PFSK-1 (cell line): ENCODE data around the gene CUX1.

Experiments
- POLR2AphosphoS5 ChIP-seq: IDR thresholded peaks from 2 replicates; pipeline ENCODE4 v1.6.1; 2012; ENCODE audit warnings: low read depth, mild to moderate bottlenecking, control low read depth, low read length, moderate library complexity
- TAF1 ChIP-seq: IDR thresholded peaks from 2 replicates; pipeline ENCODE4 v1.6.1; 2012; ENCODE audit warnings: low read length, control low read depth, borderline replicate concordance; ENCODE audit not compliant: insufficient read depth
- TF ChIP-seq, protein P1 (sequence below), 2 experiments: IDR thresholded peaks; 2 replicates each; pipeline versions ENCODE4 v1.6.1 to v1.8.0; 2011 to 2012; ENCODE audit warnings: low read depth in 2 of 2, low read length in 2 of 2, control low read depth in 1 of 2, inconsistent platforms in 1 of 2, mild to moderate bottlenecking in 1 of 2, moderate library complexity in 1 of 2; ENCODE audit not compliant: insufficient read depth in 1 of 2

DNA sequence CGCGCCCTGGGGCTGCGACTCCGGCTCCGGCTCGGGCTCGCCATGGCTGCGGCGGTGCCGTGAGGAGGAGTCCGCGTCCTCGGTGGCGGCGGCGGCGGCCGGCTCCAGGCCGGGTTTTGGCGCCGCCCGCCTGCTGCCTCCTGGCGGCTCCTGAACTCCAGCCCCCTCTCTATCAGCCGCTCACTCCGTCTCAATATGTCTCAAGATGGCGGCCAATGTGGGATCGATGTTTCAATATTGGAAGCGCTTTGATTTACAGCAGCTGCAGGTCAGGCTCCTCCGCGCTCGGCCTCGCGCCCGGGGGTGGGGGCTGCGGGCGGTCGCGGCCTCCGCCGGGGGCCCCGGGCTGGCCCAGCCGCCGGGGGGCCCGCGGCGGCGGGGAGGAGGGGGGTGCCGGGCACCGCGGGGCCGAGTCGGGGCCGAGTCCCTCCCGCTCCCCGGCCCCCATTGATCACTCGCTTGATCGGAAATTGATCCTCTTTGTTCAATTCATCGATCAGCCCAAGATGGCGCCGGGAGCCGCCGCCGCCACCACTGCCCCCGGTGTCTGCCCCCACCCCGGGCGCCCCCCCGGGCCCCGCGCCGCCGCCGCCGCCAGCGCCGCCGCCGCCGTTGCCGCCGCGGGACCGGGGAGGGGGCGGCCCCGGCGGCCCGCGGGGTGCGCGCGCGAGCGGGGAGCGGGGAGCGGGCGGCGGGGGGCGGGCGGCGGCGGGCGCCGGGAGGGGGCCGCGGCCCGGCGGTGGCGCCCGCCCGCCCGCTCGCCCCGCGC, 1.4 kb upstream of the CUX1 start:
- TF ChIP-seq POLR2AphosphoS5 (peak; percentile 67; the same call in 1 of the 2 replicates), TAF1 (0 out of 2 replicates have a peak, but pooled peaks have one; percentile 47)
- TF ChIP-seq, protein P1, sequence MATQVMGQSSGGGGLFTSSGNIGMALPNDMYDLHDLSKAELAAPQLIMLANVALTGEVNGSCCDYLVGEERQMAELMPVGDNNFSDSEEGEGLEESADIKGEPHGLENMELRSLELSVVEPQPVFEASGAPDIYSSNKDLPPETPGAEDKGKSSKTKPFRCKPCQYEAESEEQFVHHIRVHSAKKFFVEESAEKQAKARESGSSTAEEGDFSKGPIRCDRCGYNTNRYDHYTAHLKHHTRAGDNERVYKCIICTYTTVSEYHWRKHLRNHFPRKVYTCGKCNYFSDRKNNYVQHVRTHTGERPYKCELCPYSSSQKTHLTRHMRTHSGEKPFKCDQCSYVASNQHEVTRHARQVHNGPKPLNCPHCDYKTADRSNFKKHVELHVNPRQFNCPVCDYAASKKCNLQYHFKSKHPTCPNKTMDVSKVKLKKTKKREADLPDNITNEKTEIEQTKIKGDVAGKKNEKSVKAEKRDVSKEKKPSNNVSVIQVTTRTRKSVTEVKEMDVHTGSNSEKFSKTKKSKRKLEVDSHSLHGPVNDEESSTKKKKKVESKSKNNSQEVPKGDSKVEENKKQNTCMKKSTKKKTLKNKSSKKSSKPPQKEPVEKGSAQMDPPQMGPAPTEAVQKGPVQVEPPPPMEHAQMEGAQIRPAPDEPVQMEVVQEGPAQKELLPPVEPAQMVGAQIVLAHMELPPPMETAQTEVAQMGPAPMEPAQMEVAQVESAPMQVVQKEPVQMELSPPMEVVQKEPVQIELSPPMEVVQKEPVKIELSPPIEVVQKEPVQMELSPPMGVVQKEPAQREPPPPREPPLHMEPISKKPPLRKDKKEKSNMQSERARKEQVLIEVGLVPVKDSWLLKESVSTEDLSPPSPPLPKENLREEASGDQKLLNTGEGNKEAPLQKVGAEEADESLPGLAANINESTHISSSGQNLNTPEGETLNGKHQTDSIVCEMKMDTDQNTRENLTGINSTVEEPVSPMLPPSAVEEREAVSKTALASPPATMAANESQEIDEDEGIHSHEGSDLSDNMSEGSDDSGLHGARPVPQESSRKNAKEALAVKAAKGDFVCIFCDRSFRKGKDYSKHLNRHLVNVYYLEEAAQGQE (IDR thresholded peaks at IDR 0.05; ENCODE audit: insufficient read depth in 1 of 2, low read depth in 2 of 2, low read length in 2 of 2) = no peak
